HepG2 (cell line): Measurements from ENCODE around the gene AGAP1. TPM values are rescaled to one million over a fixed set of nuclear protein-coding genes. Genes with fewer than 3 reads are reported as not detected.

ENCODE experiments used
- CSRNP2 ChIP-seq: sonication (generic); formaldehyde crosslinking; conservative IDR thresholded peaks from 2 replicates; pipeline ENCODE4 v1.8.0; 2022; ENCODE audit warnings: low read depth, missing genetic modification reagents
- ELF4 ChIP-seq: sonication (generic); formaldehyde crosslinking; IDR thresholded peaks from 2 replicates; pipeline ENCODE4 v1.5.0; 2020; ENCODE audit warnings: missing genetic modification reagents, mild to moderate bottlenecking, moderate library complexity, borderline replicate concordance
- PHB2 ChIP-seq: fragments of 450-650 bp; IDR thresholded peaks from 2 replicates; pipeline ENCODE4 v1.6.1; 2018; ENCODE audit not compliant: partially characterized antibody
- PRPF4 ChIP-seq: fragments of 200-400 bp; formaldehyde crosslinking; IDR thresholded peaks from 2 replicates; pipeline ENCODE4 v1.6.1; 2016; ENCODE audit warnings: low read length, low read depth; ENCODE audit not compliant: poor library complexity, severe bottlenecking
- RNF2 ChIP-seq: fragments of 450-650 bp; conservative IDR thresholded peaks from 2 replicates; pipeline ENCODE4 v1.6.1; 2016; ENCODE audit warnings: low read depth
- SOX5 ChIP-seq: IDR thresholded peaks from 2 replicates; pipeline ENCODE4 v1.6.1; 2016; ENCODE audit warnings: borderline replicate concordance
- ZBTB2 ChIP-seq: sonication (generic); formaldehyde crosslinking; IDR thresholded peaks from 2 replicates; pipeline ENCODE4 v1.8.0; 2022; ENCODE audit warnings: low read depth, missing genetic modification reagents
- ZEB1 ChIP-seq: IDR thresholded peaks from 2 replicates; pipeline ENCODE4 v1.6.1; 2012; ENCODE audit warnings: mild to moderate bottlenecking, low read depth, inconsistent platforms; ENCODE audit not compliant: insufficient replicate concordance
- ZNF350 ChIP-seq: sonication (generic); formaldehyde crosslinking; IDR thresholded peaks from 2 replicates; pipeline ENCODE4 v1.4.0; 2020; ENCODE audit warnings: mild to moderate bottlenecking, low read depth, missing genetic modification reagents, borderline replicate concordance
- ZNF616 ChIP-seq: sonication (generic); formaldehyde crosslinking; IDR thresholded peaks from 2 replicates; pipeline ENCODE4 v1.5.0; 2020; ENCODE audit warnings: low read depth, mild to moderate bottlenecking, missing genetic modification reagents
- ZSCAN5A ChIP-seq: sonication (generic); formaldehyde crosslinking; IDR thresholded peaks from 2 replicates; pipeline ENCODE4 v1.8.0; 2022; ENCODE audit warnings: mild to moderate bottlenecking, missing genetic modification reagents, borderline replicate concordance
- polyA plus RNA-seq, 8 experiments: library from polyadenylated mRNA; depleted of rRNA in 3 of 8; stranded (reverse) in 7 of 8; unstranded in 1 of 8; fragments of >200 nt; fragmentation: Illumina TruSeq in 4 of 8; extraction: Trizol in 4 of 8; gene quantifications; 2 replicates each; pipeline versions ENCODE4 v1.2.1 to v1.2.3, GENCODE V29; 2011 to 2016; ENCODE audit warnings: low read depth in 4 of 8, missing spikeins in 1 of 8, mixed read lengths in 1 of 8; ENCODE audit not compliant: insufficient read depth in 1 of 8
- total RNA-seq, 5 experiments: library from RNA; depleted of rRNA; stranded (reverse); fragments of >200 nt; fragmentation: Illumina TruSeq; extraction: Trizol; gene quantifications; 2 replicates each; pipeline ENCODE4 v1.2.3, GENCODE V29; 2016; ENCODE audit warnings: low read depth in 1 of 5

Gene AGAP1
- total and polyA plus RNA-seq, 2 of the 13 experiments (the other 11 are each of a cell fraction or from before 2014, with no cell fraction given) = 21.2 to 32.7 TPM

- TF ChIP-seq ZSCAN5A (CRISPR knock-in tag) (no peak), SOX5 (CRISPR knock-in tag) (peak; percentile 89), ELF4 (CRISPR knock-in tag) (no peak), PRPF4 (no peak), ZEB1 (peak; percentile 46), ZBTB2 (CRISPR knock-in tag) (no peak), PHB2 (no peak), ZNF350 (no peak), ZNF616 (no peak), RNF2 (no peak), CSRNP2 (CRISPR knock-in tag) (no peak)
Measured at GRCh38 chr2:236078297-236079255, 584.7 kb downstream of the AGAP1 start (continued).
